WTC11 (cell line): ENCODE results near the gene RBM39. TPM values are rescaled to one million over a fixed set of nuclear protein-coding genes. Genes with fewer than 3 reads are reported as not detected.
"Not testable (repeated sequence)": the region's sequence is repeated elsewhere in the genome, so short reads cannot be mapped to it uniquely, and the experiment has no call there.

Experiments used
- ATAC-seq: fragments of 200-7000 bp; cut with Tn5 transposase; 2 replicates; pipeline ENCODE4 v1.10.0; 2021; ENCODE audit warnings: mild to moderate bottlenecking, moderate library complexity
- CTCF ChIA-PET: fragments of 300-600 bp; sonication (Branson Sonifier 250); formaldehyde crosslinking; loops from one replicate; lab custom pipeline; 2021; ENCODE audit warnings: antibody characterized with exemption; lab: Charles Lee
- POLR2A ChIA-PET: fragments of 350-600 bp; sonication (Branson Sonifier 250); formaldehyde crosslinking; loops from one replicate; lab custom pipeline; 2021; ENCODE audit warnings: antibody characterized with exemption; lab: Charles Lee
- DNase-seq: peaks from one replicate; pipeline ENCODE4 v3.0.0; 2021; ENCODE audit warnings: low spot score
- H3K27ac Mint-ChIP-seq: 2 replicates; pipeline ENCODE4 v1.8.0; 2021; ENCODE audit warnings: mixed read lengths
- H3K27me3 Mint-ChIP-seq: 2 replicates; pipeline ENCODE4 v1.8.0; 2021; ENCODE audit warnings: low read depth, mild to moderate bottlenecking, moderate library complexity, mixed read lengths
- H3K36me3 Mint-ChIP-seq: 2 replicates; pipeline ENCODE4 v1.8.0; 2021; ENCODE audit warnings: mixed read lengths
- H3K4me1 Mint-ChIP-seq: 2 replicates; pipeline ENCODE4 v1.8.0; 2022; ENCODE audit warnings: mixed read lengths
- H3K4me3 Mint-ChIP-seq: 2 replicates; pipeline ENCODE4 v1.8.0; 2021; ENCODE audit warnings: mild to moderate bottlenecking, moderate library complexity, mixed read lengths
- H3K9me3 Mint-ChIP-seq: 2 replicates; pipeline ENCODE4 v1.8.0; 2021; ENCODE audit warnings: mixed read lengths
- ATF6 ChIP-seq: sonication (generic); formaldehyde crosslinking; IDR thresholded peaks from 2 replicates; pipeline ENCODE4 v1.8.1; 2023; ENCODE audit warnings: mild to moderate bottlenecking, missing genetic modification reagents
- CDX4 ChIP-seq: fragments of 250-450 bp; sonication (Bioruptor Pico); IDR thresholded peaks from 2 replicates; pipeline ENCODE4 v1.9.0; 2021; ENCODE audit warnings: moderate library complexity, mild to moderate bottlenecking, inconsistent platforms, borderline replicate concordance
- CREB1 ChIP-seq: sonication (generic); formaldehyde crosslinking; IDR thresholded peaks from 2 replicates; pipeline ENCODE4 v1.8.0; 2023; ENCODE audit warnings: mild to moderate bottlenecking, missing genetic modification reagents
- ESRRA ChIP-seq: sonication (generic); formaldehyde crosslinking; IDR thresholded peaks from 2 replicates; pipeline ENCODE4 v1.8.1; 2022; ENCODE audit warnings: mild to moderate bottlenecking, missing genetic modification reagents, borderline replicate concordance
- FOXJ3 ChIP-seq: sonication (generic); formaldehyde crosslinking; IDR thresholded peaks from 2 replicates; pipeline ENCODE4 v1.9.0; 2021; ENCODE audit warnings: missing genetic modification reagents, mild to moderate bottlenecking, borderline replicate concordance
- IRF2 ChIP-seq: sonication (generic); formaldehyde crosslinking; IDR thresholded peaks from 2 replicates; pipeline ENCODE4 v1.8.0; 2022; ENCODE audit warnings: low read depth, missing genetic modification reagents, borderline replicate concordance
- NR2C2 ChIP-seq: sonication (generic); formaldehyde crosslinking; IDR thresholded peaks from 2 replicates; pipeline ENCODE4 v1.8.0; 2022; ENCODE audit warnings: mild to moderate bottlenecking, missing genetic modification reagents
- NR3C1 ChIP-seq: sonication (generic); formaldehyde crosslinking; conservative IDR thresholded peaks from 2 replicates; pipeline ENCODE4 v1.8.1; 2023; ENCODE audit warnings: low read depth, mild to moderate bottlenecking, missing genetic modification reagents
- PRRX2 ChIP-seq: fragments of 250-450 bp; sonication (Bioruptor Pico); IDR thresholded peaks from 2 replicates; pipeline ENCODE4 v1.8.0; 2021; ENCODE audit warnings: mild to moderate bottlenecking
- RELA ChIP-seq: sonication (generic); formaldehyde crosslinking; IDR thresholded peaks from 2 replicates; pipeline ENCODE4 v1.8.1; 2022; ENCODE audit warnings: missing genetic modification reagents, mild to moderate bottlenecking, borderline replicate concordance
- SOX15 ChIP-seq: fragments of 250-450 bp; sonication (Bioruptor Pico); IDR thresholded peaks from 2 replicates; pipeline ENCODE4 v1.9.0; 2021; ENCODE audit warnings: mild to moderate bottlenecking
- SP1 ChIP-seq: sonication (generic); formaldehyde crosslinking; conservative IDR thresholded peaks from 2 replicates; pipeline ENCODE4 v1.8.1; 2022; ENCODE audit warnings: missing genetic modification reagents
- ZNF138 ChIP-seq: sonication (generic); formaldehyde crosslinking; conservative IDR thresholded peaks from 2 replicates; pipeline ENCODE4 v1.8.1; 2022; ENCODE audit warnings: mild to moderate bottlenecking, moderate library complexity, missing genetic modification reagents
- ZNF219 ChIP-seq: sonication (generic); formaldehyde crosslinking; IDR thresholded peaks from 2 replicates; pipeline ENCODE4 v1.8.0; 2023; ENCODE audit warnings: missing genetic modification reagents, mild to moderate bottlenecking, borderline replicate concordance
- ZNF396 ChIP-seq: fragments of 250-450 bp; sonication (Bioruptor Pico); IDR thresholded peaks from 2 replicates; pipeline ENCODE4 v1.8.0; 2021; ENCODE audit warnings: mild to moderate bottlenecking, moderate library complexity, borderline replicate concordance
- total RNA-seq: library from RNA; stranded (reverse); gene quantifications from 3 replicates; pipeline ENCODE4 v1.2.3, GENCODE V29; 2021
- TF ChIP-seq, protein P1 (sequence below): sonication (generic); formaldehyde crosslinking; IDR thresholded peaks from 2 replicates; pipeline ENCODE4 v1.8.0; 2022; ENCODE audit warnings: mild to moderate bottlenecking, missing genetic modification reagents

Gene RBM39
- total RNA-seq, 1 experiment from 2014 or later = 231 TPM

GRCh38 chr20:35714127-35714526 is 27.9 kb downstream of the RBM39 start:
- no peak for ATAC-seq
- Mint-ChIP-seq H3K27me3 (no peaks in the 10 kb centered on the region), H3K4me3 (no peak overlapping the region), H3K27ac (peak overlapping the region; percentile 3; the same call in 1 of the 2 replicates), H3K9me3 (no peaks in the 10 kb centered on the region), H3K4me1 (no peaks in the 10 kb centered on the region), H3K36me3 (peaks cover 84% of the 10 kb centered on the region)
- TF ChIP-seq ATF6 (CRISPR knock-in tag) (no peak), CDX4 (no peak), ESRRA (no peak), FOXJ3 (CRISPR knock-in tag) (no peak)
- CTCF ChIA-PET = no interaction called here
- POLR2A ChIA-PET = no interaction called here
- DNase-seq = no peak

- ATAC-seq, DNase-seq, H3K27ac Mint-ChIP-seq, CTCF ChIA-PET, H3K4me3 Mint-ChIP-seq, H3K4me1 Mint-ChIP-seq, H3K9me3 Mint-ChIP-seq, H3K27me3 Mint-ChIP-seq: not testable (repeated sequence)
- peaks cover 87% of the 10 kb centered on the region for H3K36me3 Mint-ChIP-seq
- POLR2A ChIA-PET = interaction anchor here (0.6 kb wide), 2 partner anchors 19 to 176 kb away, joined by 5 to 7 read pairs; no protein-coding TSS in a partner anchor
Measured at GRCh38 chr20:35713120-35713519, 28.9 kb downstream of the RBM39 start.

- Mint-ChIP-seq H3K27me3 (no peaks in the 10 kb centered on the region), H3K4me3 (no peak overlapping the region), H3K9me3 (no peaks in the 10 kb centered on the region)
- no peak for DNase-seq
- POLR2A ChIA-PET = interaction anchor here (0.6 to 2.4 kb wide), 2 partner anchors 22 to 31 kb away, joined by 3 to 8 read pairs; partner anchors contain the start of gene RBM39
- no peak for TF ChIP-seq FOXJ3 (CRISPR knock-in tag)
- TF ChIP-seq, protein P1, sequence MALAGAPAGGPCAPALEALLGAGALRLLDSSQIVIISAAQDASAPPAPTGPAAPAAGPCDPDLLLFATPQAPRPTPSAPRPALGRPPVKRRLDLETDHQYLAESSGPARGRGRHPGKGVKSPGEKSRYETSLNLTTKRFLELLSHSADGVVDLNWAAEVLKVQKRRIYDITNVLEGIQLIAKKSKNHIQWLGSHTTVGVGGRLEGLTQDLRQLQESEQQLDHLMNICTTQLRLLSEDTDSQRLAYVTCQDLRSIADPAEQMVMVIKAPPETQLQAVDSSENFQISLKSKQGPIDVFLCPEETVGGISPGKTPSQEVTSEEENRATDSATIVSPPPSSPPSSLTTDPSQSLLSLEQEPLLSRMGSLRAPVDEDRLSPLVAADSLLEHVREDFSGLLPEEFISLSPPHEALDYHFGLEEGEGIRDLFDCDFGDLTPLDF (CRISPR knock-in tag) = no peak
- TF ChIP-seq CREB1 (CRISPR knock-in tag) = no peak
- no peak for TF ChIP-seq SP1
- no peak for TF ChIP-seq RELA
- TF ChIP-seq ZNF219 (CRISPR knock-in tag) = no peak
- no peak for TF ChIP-seq SOX15
- TF ChIP-seq NR2C2 (CRISPR knock-in tag) = no peak
- no peak for TF ChIP-seq ZNF138 (CRISPR knock-in tag)
- TF ChIP-seq NR3C1 (CRISPR knock-in tag) = no peak
- TF ChIP-seq IRF2 (CRISPR knock-in tag) = no peak
- no peak for TF ChIP-seq ZNF396
- no peak for TF ChIP-seq PRRX2
- TF ChIP-seq, all 79 proteins: peak for 0
- Mint-ChIP-seq H3K36me3 (peaks cover 83% of the 10 kb centered on the region), H3K27ac (peak overlapping the region; percentile 64; the same call in 1 of the 2 replicates), H3K4me1 (no peaks in the 10 kb centered on the region)
- no peak for ATAC-seq
- CTCF ChIA-PET = no interaction called here
Measured at GRCh38 chr20:35711588-35712209, 30.4 kb downstream of the RBM39 start.
